Pulmonary artery endothelial cell (primary cell): ENCODE results near the gene COL15A1. TPM values are rescaled to one million over a fixed set of nuclear protein-coding genes. Genes with fewer than 3 reads are reported as not detected.

Experiments
- DNase-seq: peaks from one replicate; pipeline ENCODE4 v3.0.0-alpha.2; 2011; ENCODE audit warnings: low read depth, low spot score
- total RNA-seq: library from RNA; depleted of rRNA; stranded (reverse); fragments of >200 nt; gene quantifications from 2 replicates; pipeline ENCODE4 v1.2.3, GENCODE V29; 2014

COL15A1 gene
- total RNA-seq, 1 donor from 2014 or later = not detected

- no peak for DNase-seq
Measured at GRCh38 chr9:98992107-98992884, 48.6 kb downstream of the COL15A1 start.

GRCh38 chr9:98992885-98993569 lies 49.3 kb downstream of the COL15A1 start:
- DNase-seq = no peak

- no peak for DNase-seq
Measured at GRCh38 chr9:98993570-98993945, 49.9 kb downstream of the COL15A1 start.

DNA sequence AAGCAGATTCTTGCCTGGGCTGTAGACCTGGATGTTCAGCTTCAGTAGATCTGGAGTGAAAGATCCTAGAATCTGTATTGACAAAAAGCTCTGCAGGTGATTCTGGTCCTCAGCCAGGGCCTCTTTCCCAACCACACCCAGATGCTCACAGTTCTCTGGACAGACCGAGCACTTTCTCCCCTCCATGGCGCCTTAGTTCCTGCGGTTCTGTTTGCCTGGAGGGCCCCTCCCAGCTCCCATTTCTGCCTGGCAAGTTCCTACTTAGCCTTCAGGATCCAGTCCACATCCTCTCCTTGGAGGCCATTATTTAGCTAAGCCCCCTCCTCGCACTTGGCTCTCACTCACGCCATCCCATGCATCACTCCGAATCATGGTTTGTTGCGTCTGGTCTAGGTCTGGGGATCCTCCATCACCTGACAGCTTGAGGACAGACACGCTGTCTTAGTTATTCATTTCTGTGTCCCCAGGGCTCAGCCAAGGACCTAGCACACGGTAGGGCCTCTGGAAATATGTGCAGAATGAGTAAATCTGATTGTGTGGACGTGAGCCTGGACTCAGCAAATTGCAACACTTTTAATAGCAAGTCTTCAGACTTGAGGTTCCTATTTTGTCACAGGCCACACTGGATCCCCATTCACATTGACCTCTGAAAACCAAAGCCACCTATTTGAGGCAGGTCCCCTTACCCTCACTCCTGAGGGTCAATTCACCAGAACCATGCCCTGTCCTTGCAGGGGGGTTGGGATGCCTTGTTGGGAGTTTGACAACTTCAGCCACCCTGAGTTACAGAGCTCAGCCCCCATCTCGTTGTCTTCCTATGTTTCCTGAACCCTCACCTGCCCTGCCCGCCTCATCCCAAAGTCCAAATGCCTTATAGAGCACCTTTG lies 50.7 kb downstream of the COL15A1 start:
- DNase-seq = no peak

GRCh38 chr9:98995059-98995671 lies 51.5 kb downstream of the COL15A1 start:
- DNase-seq = no peak

DNA sequence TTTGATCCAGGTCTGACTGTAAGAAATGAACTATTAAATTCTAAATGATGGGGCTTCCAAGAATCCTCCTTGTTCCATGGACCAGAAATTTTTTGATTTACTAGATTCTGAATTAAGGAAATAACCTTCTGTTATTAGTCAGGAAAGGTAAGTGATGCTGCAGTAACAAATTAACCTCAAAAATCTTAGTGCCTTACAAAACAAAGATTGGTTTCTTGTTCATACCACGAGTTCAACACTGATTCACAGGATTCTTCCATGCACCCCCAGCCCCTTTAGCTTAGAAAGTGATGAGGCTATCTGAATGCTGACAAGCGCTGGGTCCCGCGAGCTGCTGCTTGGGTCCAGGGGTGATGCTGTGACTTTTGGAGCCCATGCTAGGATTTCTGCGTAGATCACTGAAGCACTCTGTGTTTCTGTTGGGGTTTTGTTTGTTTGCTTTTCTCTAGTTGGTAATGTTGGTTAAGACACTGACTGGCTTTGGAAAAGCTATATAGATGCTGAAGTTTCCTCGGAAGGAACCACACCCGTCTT lies 52.3 kb downstream of the COL15A1 start:
- DNase-seq = no peak

GRCh38 chr9:98997604-98998003 lies 53.9 kb downstream of the COL15A1 start:
- DNase-seq = no peak

- no peak for DNase-seq
Measured at GRCh38 chr9:98998441-98999151, 54.9 kb downstream of the COL15A1 start.

DNA sequence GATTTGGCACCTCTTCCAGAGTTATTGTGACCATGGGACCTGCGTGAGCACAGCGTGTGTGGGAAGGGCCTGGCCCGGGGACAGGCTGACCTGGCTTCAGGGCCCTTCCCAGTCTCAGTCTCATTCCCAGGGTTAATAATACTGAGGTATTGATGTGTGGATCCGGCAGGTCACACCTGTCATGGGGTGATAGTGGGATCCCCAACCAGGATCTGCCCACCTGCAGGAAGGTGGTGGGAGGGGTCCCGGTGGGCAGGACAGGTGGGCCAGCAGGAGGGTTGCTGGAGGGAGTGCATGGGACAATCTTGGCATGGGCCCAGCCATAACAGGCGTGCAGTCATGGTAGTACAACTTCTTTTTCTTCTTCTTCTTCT lies 55.4 kb downstream of the COL15A1 start:
- no peak for DNase-seq

- peak; percentile 7 for DNase-seq
Measured at GRCh38 chr9:99000476-99001395, 57.0 kb downstream of the COL15A1 start.

DNA sequence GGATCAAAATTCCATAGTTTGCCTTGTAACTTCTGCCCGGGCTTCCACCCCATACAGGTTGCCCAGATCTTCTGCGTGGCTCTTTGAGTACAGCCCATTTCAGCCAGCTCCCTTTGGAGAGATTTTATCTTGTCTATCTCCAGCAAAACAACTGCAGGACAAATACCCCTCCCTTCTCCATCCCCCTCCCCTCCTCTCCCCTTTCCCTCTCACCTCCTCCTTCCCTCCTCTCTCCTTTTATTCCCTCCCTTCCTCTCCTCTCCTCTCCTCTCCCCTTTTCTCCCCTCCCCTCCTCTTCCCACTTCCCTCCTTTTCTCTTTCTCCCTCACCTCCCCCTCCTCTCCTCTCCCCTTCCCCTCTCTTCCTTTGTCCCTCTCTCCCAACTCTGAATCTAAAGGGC lies 58.2 kb downstream of the COL15A1 start:
- DNase-seq = no peak

DNA sequence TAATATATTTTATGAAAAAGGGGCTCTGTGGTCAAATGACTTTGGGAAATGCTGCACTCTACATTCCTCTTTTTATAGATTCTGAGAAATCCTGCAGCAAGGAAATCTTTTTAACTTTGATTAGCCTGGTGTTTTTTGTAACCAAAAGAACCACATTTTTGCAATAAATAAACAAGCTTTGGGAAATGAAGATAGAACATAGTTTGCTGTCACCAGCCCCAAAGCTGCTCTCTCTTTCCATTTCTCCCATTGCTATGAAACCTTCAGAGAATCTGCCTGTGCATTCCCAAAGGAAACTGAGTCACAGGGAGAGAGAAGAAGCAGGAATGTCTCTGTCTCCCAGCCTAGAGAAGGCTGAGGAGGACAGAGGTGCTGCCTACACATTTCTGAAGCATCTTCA lies 59.0 kb downstream of the COL15A1 start:
- no peak for DNase-seq

DNA sequence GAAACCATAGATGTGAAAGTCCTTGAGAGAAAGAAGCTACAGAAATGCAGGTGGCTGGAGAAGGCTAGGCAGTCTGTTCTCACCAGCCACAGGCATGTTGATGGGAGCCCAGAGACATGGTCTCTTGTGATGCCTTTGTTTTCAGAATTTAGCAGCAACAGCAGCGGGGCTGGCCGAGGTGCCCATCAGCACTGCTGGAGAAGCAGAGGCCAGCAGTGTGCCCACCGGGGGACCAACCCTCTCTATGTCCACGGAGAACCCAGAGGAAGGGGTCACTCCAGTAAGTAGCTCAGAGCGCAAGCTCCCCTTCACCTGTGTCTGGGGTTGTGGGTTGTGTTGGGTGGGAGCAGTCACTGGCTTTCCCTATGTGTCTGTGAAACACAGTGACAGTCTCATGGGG lies 59.6 kb downstream of the COL15A1 start:
- no peak for DNase-seq

GRCh38 chr9:99004115-99004514 lies 60.4 kb downstream of the COL15A1 start:
- no peak for DNase-seq

DNA sequence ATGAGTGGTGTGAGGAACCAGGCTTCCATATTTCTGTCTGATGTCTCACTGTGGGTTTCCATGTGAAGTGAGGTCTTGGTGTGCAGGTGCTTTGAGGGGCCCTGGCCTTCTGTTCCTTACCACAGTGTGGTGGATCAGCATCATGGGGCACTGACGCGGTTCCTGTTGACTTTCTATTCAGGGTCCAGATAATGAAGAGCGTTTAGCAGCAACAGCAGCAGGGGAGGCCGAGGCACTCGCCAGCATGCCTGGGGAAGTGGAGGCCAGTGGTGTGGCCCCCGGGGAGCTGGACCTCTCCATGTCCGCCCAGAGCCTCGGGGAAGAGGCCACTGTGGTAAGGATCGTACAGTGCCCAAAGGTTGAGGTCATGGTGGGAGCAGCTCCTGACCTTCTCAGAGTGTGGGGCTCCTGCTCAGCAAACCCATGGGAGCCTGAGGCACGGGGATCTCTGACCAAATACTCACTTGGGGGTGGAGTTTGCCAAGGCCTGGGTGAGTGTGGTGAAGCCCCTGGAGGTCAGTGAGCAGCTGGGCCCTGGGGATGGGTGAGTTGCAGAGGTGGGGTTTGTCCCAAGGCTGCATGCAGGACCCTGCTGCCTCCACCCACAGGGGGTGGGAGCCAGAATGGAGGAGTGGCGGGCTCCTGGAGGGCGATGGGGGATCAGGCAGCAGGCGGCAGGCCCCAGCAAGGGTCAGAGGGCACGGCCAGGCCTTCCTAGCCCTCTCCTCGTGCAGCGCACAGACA lies 61.2 kb downstream of the COL15A1 start:
- DNase-seq = no peak

DNA sequence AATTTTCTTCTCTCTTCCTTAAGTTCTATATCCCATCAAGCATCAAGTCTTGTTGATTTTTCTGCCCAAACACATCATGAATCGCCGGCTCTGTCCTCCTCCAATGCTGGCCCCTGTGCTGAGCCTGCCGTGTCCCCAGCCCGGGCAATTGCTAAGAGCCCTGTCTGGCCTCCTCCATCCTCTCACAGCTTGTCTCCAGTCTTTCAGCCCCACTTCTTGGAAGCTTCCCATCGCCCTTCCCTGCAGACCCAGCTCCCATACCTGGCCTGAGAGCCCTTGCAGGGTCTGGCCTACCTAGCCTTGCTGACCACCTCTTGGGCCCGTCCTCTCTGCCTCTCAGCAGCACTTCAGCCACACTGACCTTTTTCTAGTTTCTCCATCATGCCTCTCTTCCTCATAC lies 61.9 kb downstream of the COL15A1 start:
- DNase-seq = no peak

DNA sequence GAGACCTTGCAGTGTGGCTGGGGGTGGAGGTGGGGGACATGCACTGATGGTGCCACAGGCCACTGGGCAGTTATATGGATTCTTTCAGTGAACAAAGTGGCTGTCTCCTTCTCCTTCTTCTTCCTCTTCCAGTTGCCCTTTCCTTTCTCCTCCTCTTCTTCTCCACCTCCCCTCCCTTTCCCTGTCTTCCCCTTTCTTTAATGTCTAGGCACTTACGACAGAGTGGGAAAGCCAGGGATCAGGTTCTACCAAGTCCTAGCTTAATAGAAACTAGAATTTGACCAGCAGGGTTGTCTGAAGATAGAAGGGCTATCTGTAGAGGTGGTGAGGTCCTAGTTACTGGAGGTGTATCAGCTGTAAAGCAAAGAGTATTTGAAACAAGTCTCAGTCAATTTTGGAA lies 62.8 kb downstream of the COL15A1 start:
- no peak for DNase-seq

GRCh38 chr9:99006979-99007378 lies 63.3 kb downstream of the COL15A1 start:
- no peak for DNase-seq

- no peak for DNase-seq
Measured at GRCh38 chr9:99008203-99008602, 64.5 kb downstream of the COL15A1 start.
